Karpas-422 (cell line): Measurements from ENCODE around the gene APOD. TPM values are rescaled to one million over a fixed set of nuclear protein-coding genes. Genes with fewer than 3 reads are reported as not detected.
"Not testable (repeated sequence)": the region's sequence is repeated elsewhere in the genome, so short reads cannot be mapped to it uniquely, and the experiment has no call there.

ENCODE experiments used
- DNase-seq: peaks from one replicate; pipeline ENCODE4 v3.0.0-alpha.2; 2015
- H2AFZ ChIP-seq: fragments of 200-600 bp; sonication (generic); 2 replicates; pipeline ENCODE4 v1.6.1; 2014; ENCODE audit warnings: antibody characterized with exemption, low read length, mixed read lengths
- H3K27ac ChIP-seq: fragments of 200-600 bp; sonication (generic); 2 replicates; pipeline ENCODE4 v1.5.1; 2014; ENCODE audit warnings: mild to moderate bottlenecking, low read length, moderate library complexity
- H3K27me3 ChIP-seq: fragments of 200-600 bp; sonication (generic); 2 replicates; pipeline ENCODE4 v1.6.1; 2014; ENCODE audit warnings: low read length, mixed read lengths
- H3K36me3 ChIP-seq: fragments of 200-600 bp; sonication (generic); 2 replicates; pipeline ENCODE4 v1.6.1; 2014; ENCODE audit warnings: low read length, mixed read lengths; ENCODE audit not compliant: insufficient read depth
- H3K4me1 ChIP-seq: fragments of 200-600 bp; sonication (generic); 2 replicates; pipeline ENCODE4 v1.6.1; 2014; ENCODE audit warnings: mild to moderate bottlenecking, low read length, mixed read lengths
- H3K4me2 ChIP-seq: fragments of 200-600 bp; sonication (generic); 2 replicates; pipeline ENCODE4 v1.6.1; 2014; ENCODE audit warnings: low read length, low read depth, mild to moderate bottlenecking; ENCODE audit not compliant: poor library complexity, severe bottlenecking
- H3K4me3 ChIP-seq: fragments of 200-600 bp; sonication (generic); 2 replicates; pipeline ENCODE4 v1.5.1; 2014; ENCODE audit warnings: mild to moderate bottlenecking, antibody characterized with exemption, low read length, mixed read lengths
- H3K79me2 ChIP-seq: fragments of 200-600 bp; sonication (generic); 2 replicates; pipeline ENCODE4 v1.6.1; 2014; ENCODE audit warnings: mild to moderate bottlenecking, low read length, mixed read lengths
- H3K9ac ChIP-seq: fragments of 200-600 bp; sonication (generic); 2 replicates; pipeline ENCODE4 v1.6.0; 2014; ENCODE audit warnings: low read length
- H3K9me2 ChIP-seq: fragments of 200-600 bp; sonication (generic), shearing (Covaris generic); replicated peaks from 2 replicates; pipeline ENCODE4 v1.6.0; 2014; ENCODE audit warnings: mild to moderate bottlenecking, low read length, moderate library complexity; ENCODE audit not compliant: insufficient read depth
- H3K9me3 ChIP-seq: fragments of 300-700, 200-600 bp; sonication (generic); 2 replicates; pipeline ENCODE4 v1.6.1; 2014; ENCODE audit warnings: low read length, mixed read lengths
- H4K20me1 ChIP-seq: fragments of 200-600 bp; sonication (generic); 2 replicates; pipeline ENCODE4 v1.6.1; 2014; ENCODE audit warnings: mild to moderate bottlenecking, antibody characterized with exemption, low read length, low read depth; ENCODE audit not compliant: insufficient read depth
- total RNA-seq: library from RNA; depleted of rRNA; stranded (reverse); fragments of >200 nt; shearing (Covaris generic); gene quantifications from 2 replicates; pipeline ENCODE4 v1.2.3, GENCODE V29; 2014; ENCODE audit warnings: low replicate concordance

Gene APOD
- total RNA-seq, 1 experiment from 2014 or later = not detected

GRCh38 chr3:195596765-195597171 is 13.0 kb upstream of the APOD start:
- Histone ChIP-seq H3K4me2 (no peak overlapping the region), H4K20me1 (no peaks in the 10 kb centered on the region), H3K36me3 (no peaks in the 10 kb centered on the region), H2AFZ (no peak overlapping the region), H3K4me1 (peaks cover 9% of the 10 kb centered on the region), H3K9me2 (no peaks in the 10 kb centered on the region), H3K27me3 (no peaks in the 10 kb centered on the region), H3K79me2 (no peaks in the 10 kb centered on the region), H3K4me3 (no peak overlapping the region), H3K27ac (no peak overlapping the region), H3K9ac (no peak overlapping the region), H3K9me3 (no peaks in the 10 kb centered on the region)
- DNase-seq = no peak

- peaks cover 9% of the 10 kb centered on the region for H3K4me1 ChIP-seq
- H2AFZ ChIP-seq = no peak overlapping the region
- H3K4me3 ChIP-seq = no peak overlapping the region
- H3K9ac ChIP-seq = no peak overlapping the region
- no peaks in the 10 kb centered on the region for H3K36me3 ChIP-seq
- H3K79me2 ChIP-seq = no peaks in the 10 kb centered on the region
- H3K4me2 ChIP-seq = no peak overlapping the region
- no peaks in the 10 kb centered on the region for H3K27me3 ChIP-seq
- no peak overlapping the region for H3K27ac ChIP-seq
- no peaks in the 10 kb centered on the region for H4K20me1 ChIP-seq
- H3K9me2 ChIP-seq = no peaks in the 10 kb centered on the region
- H3K9me3 ChIP-seq = no peaks in the 10 kb centered on the region
- DNase-seq = no peak
Measured at GRCh38 chr3:195595785-195596531, 12.2 kb upstream of the APOD start.

- Histone ChIP-seq H3K27ac (no peak overlapping the region), H3K9me3 (no peaks in the 10 kb centered on the region), H3K9ac (no peak overlapping the region), H4K20me1 (no peaks in the 10 kb centered on the region), H3K36me3 (no peaks in the 10 kb centered on the region), H3K4me2 (no peak overlapping the region), H2AFZ (no peak overlapping the region), H3K9me2 (no peaks in the 10 kb centered on the region), H3K79me2 (no peaks in the 10 kb centered on the region), H3K4me1 (peaks cover 7% of the 10 kb centered on the region), H3K27me3 (no peaks in the 10 kb centered on the region), H3K4me3 (no peak overlapping the region)
- no peak for DNase-seq
Measured at GRCh38 chr3:195591852-195592251, 8.1 kb upstream of the APOD start.

- no peak overlapping the region for H2AFZ ChIP-seq
- H3K9ac ChIP-seq = no peak overlapping the region
- DNase-seq = no peak
- H3K27me3 ChIP-seq = no peaks in the 10 kb centered on the region
- no peaks in the 10 kb centered on the region for H4K20me1 ChIP-seq
- no peak overlapping the region for H3K27ac ChIP-seq
- H3K9me3 ChIP-seq = no peaks in the 10 kb centered on the region
- no peaks in the 10 kb centered on the region for H3K36me3 ChIP-seq
- no peaks in the 10 kb centered on the region for H3K9me2 ChIP-seq
- H3K4me1 ChIP-seq = peaks cover 7% of the 10 kb centered on the region
- H3K4me3 ChIP-seq = no peak overlapping the region
- H3K79me2 ChIP-seq = no peaks in the 10 kb centered on the region
- no peak overlapping the region for H3K4me2 ChIP-seq
Measured at GRCh38 chr3:195591220-195591619, 7.5 kb upstream of the APOD start.

GRCh38 chr3:195590381-195590780 is 6.6 kb upstream of the APOD start:
- not testable (repeated sequence) for H3K4me1 ChIP-seq, H3K9ac ChIP-seq, H3K27ac ChIP-seq, H2AFZ ChIP-seq, H3K9me2 ChIP-seq, H3K27me3 ChIP-seq, H3K4me2 ChIP-seq, H3K79me2 ChIP-seq, H3K36me3 ChIP-seq, H4K20me1 ChIP-seq, DNase-seq, H3K9me3 ChIP-seq, H3K4me3 ChIP-seq

GRCh38 chr3:195589796-195590195 is 6.1 kb upstream of the APOD start:
- H3K4me1 ChIP-seq, H3K9me3 ChIP-seq, H3K27me3 ChIP-seq, H3K9ac ChIP-seq, H3K4me2 ChIP-seq, H3K36me3 ChIP-seq, H3K79me2 ChIP-seq, H4K20me1 ChIP-seq, H3K9me2 ChIP-seq, H3K27ac ChIP-seq, H2AFZ ChIP-seq, H3K4me3 ChIP-seq, DNase-seq: not testable (repeated sequence)

GRCh38 chr3:195587824-195588223 is 4.1 kb upstream of the APOD start:
- H3K36me3 ChIP-seq = no peaks in the 10 kb centered on the region
- H3K4me1 ChIP-seq = peaks cover 7% of the 10 kb centered on the region
- no peaks in the 10 kb centered on the region for H3K27me3 ChIP-seq
- no peak overlapping the region for H3K4me2 ChIP-seq
- no peaks in the 10 kb centered on the region for H3K79me2 ChIP-seq
- H3K27ac ChIP-seq = no peak overlapping the region
- no peaks in the 10 kb centered on the region for H3K9me3 ChIP-seq
- H3K9me2 ChIP-seq = no peaks in the 10 kb centered on the region
- H4K20me1 ChIP-seq = no peaks in the 10 kb centered on the region
- DNase-seq = no peak
- H2AFZ ChIP-seq = no peak overlapping the region; the same call in 1 of the 2 replicates
- no peak overlapping the region for H3K4me3 ChIP-seq
- H3K9ac ChIP-seq = no peak overlapping the region

GRCh38 chr3:195587406-195587805 is 3.7 kb upstream of the APOD start:
- no peak overlapping the region for H3K9ac ChIP-seq
- H3K27ac ChIP-seq = no peak overlapping the region
- H3K27me3 ChIP-seq = no peaks in the 10 kb centered on the region
- H3K9me2 ChIP-seq = no peaks in the 10 kb centered on the region
- no peak overlapping the region for H3K4me2 ChIP-seq
- H3K79me2 ChIP-seq = no peaks in the 10 kb centered on the region
- no peaks in the 10 kb centered on the region for H4K20me1 ChIP-seq
- no peak for DNase-seq
- H3K4me3 ChIP-seq = no peak overlapping the region
- H3K4me1 ChIP-seq = peaks cover 7% of the 10 kb centered on the region
- H3K9me3 ChIP-seq = no peaks in the 10 kb centered on the region
- H2AFZ ChIP-seq = no peak overlapping the region
- no peaks in the 10 kb centered on the region for H3K36me3 ChIP-seq

- H3K27me3 ChIP-seq = no peaks in the 10 kb centered on the region
- no peak overlapping the region for H2AFZ ChIP-seq
- no peaks in the 10 kb centered on the region for H3K9me2 ChIP-seq
- H3K27ac ChIP-seq = no peak overlapping the region
- H3K4me3 ChIP-seq = no peak overlapping the region
- H3K36me3 ChIP-seq = no peaks in the 10 kb centered on the region
- peaks cover 11% of the 10 kb centered on the region for H3K4me1 ChIP-seq
- no peaks in the 10 kb centered on the region for H3K79me2 ChIP-seq
- no peak overlapping the region for H3K4me2 ChIP-seq
- H4K20me1 ChIP-seq = no peaks in the 10 kb centered on the region
- no peaks in the 10 kb centered on the region for H3K9me3 ChIP-seq
- no peak for DNase-seq
- H3K9ac ChIP-seq = no peak overlapping the region
Measured at GRCh38 chr3:195584543-195584870, 767 bp upstream of the APOD start.
